K562 (cell line): ENCODE results near the gene ZNF292. TPM values are rescaled to one million over a fixed set of nuclear protein-coding genes. Genes with fewer than 3 reads are reported as not detected.

Source experiments
- ATAC-seq: fragments of 200-7000 bp; cut with Tn5 transposase; 3 replicates; pipeline ENCODE4 v1.9.1; 2020; ENCODE audit warnings: moderate library complexity
- BruUV-seq: library from RNA; stranded (reverse); fragments of 400-500 nt; replicated peaks from 2 replicates; lab custom pipeline; 2021; lab: Mats Ljungman, UMichigan
- CTCF ChIA-PET: fragments of 300-600 bp; formaldehyde crosslinking; extraction: SDS; loops from one replicate; lab custom pipeline; 2021; ENCODE audit warnings: low intra/inter-chr PET ratio; lab: Yijun Ruan, JAX
- POLR2A ChIA-PET: fragments of 300-600, 350-650 bp; sonication (Branson Sonifier 250); formaldehyde crosslinking; extraction: SDS; loops from one replicate; lab custom pipeline; 2021; ENCODE audit warnings: antibody characterized with exemption, inconsistent platforms; lab: Yijun Ruan, JAX
- DNase-seq, 4 experiments: peaks; one replicate each; pipeline versions ENCODE4 v3.0.0 to v3.0.0-alpha.2; 2011 to 2018; ENCODE audit warnings: low spot score in 3 of 4, mixed read lengths in 3 of 4; ENCODE audit errors: extremely low read depth in 1 of 4
- FAIRE-seq: peaks from 2 replicates; lab custom pipeline; 2011; peaks lifted over from hg19 to GRCh38; lab: Jason Lieb, UNC
- H2AFZ ChIP-seq: 2 replicates; pipeline ENCODE4 v1.6.0; 2011; ENCODE audit warnings: low read depth, low read length, control low read depth, inconsistent platforms
- H3K27ac ChIP-seq: fragments of 200-600 bp; 3 replicates; pipeline ENCODE4 v1.8.0; 2011; ENCODE audit warnings: low read depth, mild to moderate bottlenecking, control low read depth, inconsistent platforms, low read length, moderate library complexity, mixed read lengths; ENCODE audit errors: extremely low read depth
- H3K27me3 ChIP-seq, 2 experiments: fragments of 300-600 bp in 1 of 2; 2 replicates in 1 of 2; 3 replicates in 1 of 2; pipeline versions ENCODE4 v1.6.0 to v1.8.0; 2011; ENCODE audit warnings: inconsistent platforms in 2 of 2, low read length in 2 of 2, mild to moderate bottlenecking in 1 of 2, mixed read lengths in 1 of 2, moderate library complexity in 1 of 2; ENCODE audit not compliant: control insufficient read depth in 2 of 2, insufficient read depth in 2 of 2
- H3K36me3 ChIP-seq: fragments of 300-600 bp; 3 replicates; pipeline ENCODE4 v1.8.0; 2011; ENCODE audit warnings: mild to moderate bottlenecking, low read length, inconsistent platforms; ENCODE audit not compliant: control insufficient read depth, insufficient read depth
- H3K4me1 ChIP-seq, 2 experiments: fragments of 200-600 bp in 1 of 2; replicated peaks in 1 of 2; 2 replicates in 1 of 2; 3 replicates in 1 of 2; pipeline versions ENCODE4 v1.5.1 to v1.8.0; 2011; ENCODE audit warnings: inconsistent platforms in 2 of 2, low read length in 2 of 2, mild to moderate bottlenecking in 1 of 2, mixed read lengths in 1 of 2, moderate library complexity in 1 of 2; ENCODE audit not compliant: control insufficient read depth in 2 of 2, insufficient read depth in 2 of 2
- H3K4me2 ChIP-seq: 2 replicates; pipeline ENCODE4 v1.6.1; 2011; ENCODE audit warnings: low read length, control low read depth, inconsistent platforms, mixed read lengths; ENCODE audit not compliant: insufficient read depth
- H3K4me3 ChIP-seq: fragments of 200-600 bp; sonication (generic), shearing (Covaris generic); 2 replicates; pipeline ENCODE4 v1.5.1; 2016; ENCODE audit warnings: control low read depth, inconsistent platforms
- H3K79me2 ChIP-seq: fragments of 200-600 bp; 3 replicates; pipeline ENCODE4 v1.8.0; 2011; ENCODE audit warnings: low read length, inconsistent platforms; ENCODE audit not compliant: control insufficient read depth, insufficient read depth
- H3K9ac ChIP-seq, 2 experiments: 2 replicates each; pipeline versions ENCODE4 v1.6.0 to v1.6.1; 2011; ENCODE audit warnings: low read depth in 2 of 2, low read length in 2 of 2, control low read depth in 1 of 2, inconsistent platforms in 1 of 2, mild to moderate bottlenecking in 1 of 2, mixed read lengths in 1 of 2; ENCODE audit not compliant: insufficient read depth in 1 of 2
- H3K9me1 ChIP-seq: one replicate; pipeline ENCODE4 v1.6.0; 2011; ENCODE audit warnings: inconsistent platforms, mild to moderate bottlenecking, low read length, moderate library complexity; ENCODE audit not compliant: control insufficient read depth, insufficient read depth
- H3K9me3 ChIP-seq: replicated peaks from 2 replicates; pipeline ENCODE4 v1.5.1; 2011; ENCODE audit warnings: low read depth, low read length, inconsistent platforms; ENCODE audit not compliant: control insufficient read depth, insufficient read depth
- H4K20me1 ChIP-seq: replicated peaks from 2 replicates; pipeline ENCODE4 v1.6.1; 2011; ENCODE audit warnings: low read length, inconsistent platforms, mixed read lengths; ENCODE audit not compliant: control insufficient read depth, insufficient read depth
- CBFA2T3 ChIP-seq: fragments of 450-650 bp; IDR thresholded peaks from 2 replicates; pipeline ENCODE4 v1.6.1; 2017
- FOXP1 ChIP-seq: sonication (generic); formaldehyde crosslinking; IDR thresholded peaks from 2 replicates; pipeline ENCODE4 v1.8.0; 2022; ENCODE audit warnings: mild to moderate bottlenecking, missing genetic modification reagents
- HDAC1 ChIP-seq, 2 experiments: fragments of 450-650 bp; IDR thresholded peaks; 2 replicates each; pipeline ENCODE4 v1.6.1; 2016 to 2017; ENCODE audit warnings: inconsistent platforms in 1 of 2, mild to moderate bottlenecking in 1 of 2, moderate library complexity in 1 of 2
- HDAC2 ChIP-seq: fragments of 450-650 bp; IDR thresholded peaks from 2 replicates; pipeline ENCODE4 v1.6.1; 2016; ENCODE audit warnings: mild to moderate bottlenecking
- HNRNPL ChIP-seq: fragments of 200-400 bp; formaldehyde crosslinking; IDR thresholded peaks from 2 replicates; pipeline ENCODE4 v1.6.1; 2017; ENCODE audit warnings: low read depth, mild to moderate bottlenecking, low read length
- MTA2 ChIP-seq: fragments of 450-650 bp; IDR thresholded peaks from 2 replicates; pipeline ENCODE4 v1.6.1; 2016; ENCODE audit warnings: low read depth
- NFATC3 ChIP-seq: fragments of 450-650 bp; IDR thresholded peaks from 2 replicates; pipeline ENCODE4 v1.6.1; 2017; ENCODE audit warnings: mild to moderate bottlenecking
- STAT5A ChIP-seq: IDR thresholded peaks from 2 replicates; pipeline ENCODE4 v1.6.1; 2012; ENCODE audit warnings: low read length, inconsistent platforms, borderline replicate concordance
- ZBED1 ChIP-seq: IDR thresholded peaks from 2 replicates; pipeline ENCODE4 v1.6.1; 2014
- ZC3H8 ChIP-seq: fragments of 450-650 bp; IDR thresholded peaks from 2 replicates; pipeline ENCODE4 v1.6.1; 2017
- ZKSCAN1 ChIP-seq: fragments of 150-350 bp; IDR thresholded peaks from 2 replicates; pipeline ENCODE4 v1.6.1; 2016; ENCODE audit warnings: low read depth, low read length
- ZNF239 ChIP-seq: fragments of 250-450 bp; sonication (Bioruptor Pico); IDR thresholded peaks from 2 replicates; pipeline ENCODE4 v1.4.0; 2020; ENCODE audit warnings: mild to moderate bottlenecking
- WGBS: fragments of 100-300 bp; shearing (Covaris generic); methylation state at CpG from one replicate; pipeline ENCODE4 v1.1.6; 2016; ENCODE audit warnings: low coverage, mixed read lengths; ENCODE audit not compliant: insufficient coverage; ENCODE audit errors: missing lambda C conversion rate; 5-methylcytosine and 5-hydroxymethylcytosine counted together
- in situ Hi-C: fragments of 300-500 bp; cut with MboI; formaldehyde crosslinking; loops from 4 replicates; pipeline ENCODE4 v1.15.0; 2018; ENCODE audit warnings: inconsistent platforms, mixed read lengths
- intact Hi-C: fragments of 100-400 bp; cut with micrococcal nuclease; formaldehyde crosslinking; loops from 2 replicates; pipeline ENCODE4 v1.14.2; 2022
- polyA plus RNA-seq, 8 experiments: library from polyadenylated mRNA; depleted of rRNA in 4 of 8; stranded (reverse) in 5 of 8; unstranded in 3 of 8; fragments of >200 nt; fragmentation: Nextera tagmentation in 2 of 8; fragmentation: Illumina TruSeq in 1 of 8; extraction: Ambion mirVana in 2 of 8; extraction: Trizol in 1 of 8; gene quantifications; 2 replicates each; pipeline versions ENCODE4 v1.2.1 to v1.2.3, GENCODE V29; 2011 to 2014; ENCODE audit warnings: inconsistent platforms in 1 of 8, missing spikeins in 1 of 8
- total RNA-seq, 7 experiments: library from RNA; depleted of rRNA in 6 of 7; stranded (reverse); fragments of >200 nt in 6 of 7; fragmentation: Illumina TruSeq in 2 of 7; extraction: Trizol in 2 of 7; gene quantifications; 2 replicates each; pipeline versions ENCODE4 v1.2.1 to v1.2.3, GENCODE V29; 2011 to 2021; ENCODE audit warnings: low replicate concordance in 1 of 7

ZNF292 gene
- total and polyA plus RNA-seq, 9 of the 15 experiments (the other 6 are each of a cell fraction or from before 2014, with no cell fraction given) = 4.4 to 17.1 (median 12.8) TPM

DNA sequence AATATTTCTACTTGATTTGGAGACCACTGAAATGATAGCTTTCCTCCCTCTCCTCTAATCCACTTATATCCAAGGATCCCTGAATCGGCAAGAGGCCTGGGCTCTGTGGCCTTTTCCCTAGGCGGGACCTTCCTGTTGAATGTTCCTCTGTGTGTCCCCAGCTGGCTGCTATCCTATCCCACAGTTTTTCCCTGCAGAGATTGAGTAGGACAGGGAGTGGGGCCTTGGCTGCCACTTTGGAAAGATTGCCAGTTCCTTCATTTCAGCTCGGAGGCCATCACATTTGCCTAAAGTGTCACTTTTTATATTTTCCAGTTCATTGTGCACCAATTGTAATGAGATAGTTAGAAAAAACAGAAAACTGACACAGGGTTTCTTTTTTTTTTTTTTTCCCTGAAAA is 128.1 kb downstream of the ZNF292 start:
- ATAC-seq (no peak), FAIRE-seq (no peak), DNase-seq (no peak)
- 0% methylated on average over 3 of the region's 3 CpGs for WGBS
- no TSS peak for BruUV-seq
- H3K4me3 ChIP-seq = no peak overlapping the region
- intact Hi-C loops = no loop called here
- no peak overlapping the region for H2AFZ ChIP-seq
- no peak for TF ChIP-seq ZC3H8
- no peak for TF ChIP-seq HDAC2
- TF ChIP-seq NFATC3 = no peak
- TF ChIP-seq STAT5A = no peak
- no peak for TF ChIP-seq HDAC1 (IDR thresholded peaks at IDR 0.05)
- no peak for TF ChIP-seq MTA2
- no peak for TF ChIP-seq ZBED1
- TF ChIP-seq CBFA2T3 = no peak
- no peak for TF ChIP-seq ZNF239
- TF ChIP-seq ZKSCAN1 = no peak
- TF ChIP-seq FOXP1 = no peak
- no peak for TF ChIP-seq HNRNPL
- H3K9me1 ChIP-seq = no peaks in the 10 kb centered on the region
- no peaks in the 10 kb centered on the region for H3K9me3 ChIP-seq
- ChIA-PET POLR2A (interaction anchor here (0.6 kb wide), 1 partner anchor 12 kb away, joined by 3 read pairs; no protein-coding TSS in a partner anchor), CTCF (no interaction called here)
- no peak overlapping the region for H3K9ac ChIP-seq
- H4K20me1 ChIP-seq = no peaks in the 10 kb centered on the region
- H3K4me2 ChIP-seq = no peak overlapping the region
- in situ Hi-C loops = no loop called here
- no peaks in the 10 kb centered on the region for H3K79me2 ChIP-seq
- no peak overlapping the region for H3K27ac ChIP-seq
- H3K27me3 ChIP-seq = peaks cover 3 to 5% of the 10 kb centered on the region in 2 experiments; a peak in 2 of 5 replicates
- no peaks in the 10 kb centered on the region for H3K4me1 ChIP-seq
- no peaks in the 10 kb centered on the region for H3K36me3 ChIP-seq
